HEK293T (cell line): Measurements from ENCODE around the gene PLCB1.

Experiments
- ARNT ChIP-seq: fragments of 450-650 bp; IDR thresholded peaks from 2 replicates; pipeline ENCODE4 v1.6.1; 2017; ENCODE audit warnings: mild to moderate bottlenecking
- BHLHE40 ChIP-seq: fragments of 450-650 bp; IDR thresholded peaks from 2 replicates; pipeline ENCODE4 v1.6.1; 2016; ENCODE audit warnings: mild to moderate bottlenecking, moderate library complexity, borderline replicate concordance
- CTBP1 ChIP-seq: fragments of 450-650 bp; IDR thresholded peaks from 2 replicates; pipeline ENCODE4 v1.6.1; 2016; ENCODE audit warnings: borderline replicate concordance
- ELF4 ChIP-seq: fragments of 450-650 bp; IDR thresholded peaks from 2 replicates; pipeline ENCODE4 v1.6.1; 2017; ENCODE audit warnings: antibody characterized with exemption
- FOXA1 ChIP-seq: fragments of 450-650 bp; IDR thresholded peaks from 2 replicates; pipeline ENCODE4 v1.6.1; 2016; ENCODE audit warnings: mild to moderate bottlenecking
- FOXK2 ChIP-seq: fragments of 450-650 bp; IDR thresholded peaks from 2 replicates; pipeline ENCODE4 v1.6.1; 2016; ENCODE audit warnings: mild to moderate bottlenecking
- FOXM1 ChIP-seq: fragments of 450-650 bp; IDR thresholded peaks from 2 replicates; pipeline ENCODE4 v1.6.1; 2017; ENCODE audit warnings: mild to moderate bottlenecking, borderline replicate concordance
- HDGF ChIP-seq: fragments of 450-650 bp; IDR thresholded peaks from 2 replicates; pipeline ENCODE4 v1.6.1; 2017; ENCODE audit warnings: antibody characterized with exemption, borderline replicate concordance
- L3MBTL2 ChIP-seq: fragments of 450-650 bp; conservative IDR thresholded peaks from 2 replicates; pipeline ENCODE4 v1.6.1; 2016; ENCODE audit warnings: mild to moderate bottlenecking
- NFRKB ChIP-seq: fragments of 450-650 bp; IDR thresholded peaks from 2 replicates; pipeline ENCODE4 v1.6.1; 2016; ENCODE audit warnings: mild to moderate bottlenecking, moderate library complexity
- PKNOX1 ChIP-seq: fragments of 450-650 bp; IDR thresholded peaks from 2 replicates; pipeline ENCODE4 v1.6.1; 2016
- SP1 ChIP-seq: fragments of 450-650 bp; IDR thresholded peaks from 2 replicates; pipeline ENCODE4 v1.6.1; 2017
- SUZ12 ChIP-seq: fragments of 450-650 bp; IDR thresholded peaks from 2 replicates; pipeline ENCODE4 v1.6.1; 2016; ENCODE audit warnings: mild to moderate bottlenecking
- TARDBP ChIP-seq: fragments of 450-650 bp; IDR thresholded peaks from 2 replicates; pipeline ENCODE4 v1.6.1; 2016

- TF ChIP-seq NFRKB = no peak
- TF ChIP-seq FOXM1 = no peak
- no peak for TF ChIP-seq TARDBP
- no peak for TF ChIP-seq BHLHE40
- no peak for TF ChIP-seq SP1
- TF ChIP-seq L3MBTL2 = no peak
- no peak for TF ChIP-seq FOXK2
- TF ChIP-seq ELF4 = no peak
- no peak for TF ChIP-seq FOXA1
- no peak for TF ChIP-seq ARNT
- TF ChIP-seq HDGF = no peak
- no peak for TF ChIP-seq SUZ12
- TF ChIP-seq PKNOX1 = no peak
- TF ChIP-seq CTBP1 = no peak
These were observed 276.7 kb downstream of the PLCB1 start for GRCh38 chr20:8408587-8409307.
